Mesendoderm (in vitro differentiated cells): Measurements from ENCODE around the gene PPIA.
A peak's percentile ranks its signal among the peaks of the same experiment; 100 is the strongest.

Source experiments
- DNase-seq: peaks from one replicate; pipeline ENCODE4 v3.0.0; 2013
- H2AK5ac ChIP-seq: 2 replicates; pipeline ENCODE4 v1.6.1; 2013; ENCODE audit warnings: low read length, inconsistent platforms
- H2BK120ac ChIP-seq: 2 replicates; pipeline ENCODE4 v1.6.1; 2013; ENCODE audit warnings: low read depth, mild to moderate bottlenecking, low read length, moderate library complexity, mixed read lengths
- H2BK15ac ChIP-seq: replicated peaks from 2 replicates; pipeline ENCODE4 v1.6.1; 2013; ENCODE audit warnings: low read depth, mild to moderate bottlenecking, moderate library complexity
- H2BK5ac ChIP-seq: 2 replicates; pipeline ENCODE4 v1.6.1; 2013; ENCODE audit warnings: low read length, inconsistent platforms
- H3K18ac ChIP-seq: 2 replicates; pipeline ENCODE4 v1.6.1; 2013; ENCODE audit warnings: mild to moderate bottlenecking, low read length, mixed read lengths
- H3K23ac ChIP-seq: one replicate; pipeline ENCODE4 v1.6.1; 2013; ENCODE audit warnings: low read length
- H3K27ac ChIP-seq: 2 replicates; pipeline ENCODE4 v1.5.1; 2013; ENCODE audit warnings: low read depth, mild to moderate bottlenecking, inconsistent platforms, low read length, moderate library complexity
- H3K27me3 ChIP-seq: 2 replicates; pipeline ENCODE4 v1.6.1; 2013; ENCODE audit warnings: low read length, control low read depth, mild to moderate bottlenecking, inconsistent platforms; ENCODE audit not compliant: insufficient read depth, poor library complexity
- H3K36me3 ChIP-seq: 2 replicates; pipeline ENCODE4 v1.6.1; 2013; ENCODE audit warnings: low read length, inconsistent platforms; ENCODE audit not compliant: control insufficient read depth, insufficient read depth
- H3K4ac ChIP-seq: one replicate; pipeline ENCODE4 v1.6.1; 2013; ENCODE audit warnings: low read depth, mild to moderate bottlenecking, low read length, moderate library complexity
- H3K4me1 ChIP-seq: 2 replicates; pipeline ENCODE4 v1.6.1; 2013; ENCODE audit warnings: low read depth, low read length, inconsistent platforms; ENCODE audit not compliant: control insufficient read depth
- H3K4me2 ChIP-seq: 2 replicates; pipeline ENCODE4 v1.6.1; 2013; ENCODE audit warnings: low read length
- H3K4me3 ChIP-seq: 2 replicates; pipeline ENCODE4 v1.5.1; 2013; ENCODE audit warnings: mild to moderate bottlenecking, low read length
- H3K56ac ChIP-seq: one replicate; pipeline ENCODE4 v1.6.1; 2013; ENCODE audit warnings: low read length
- H3K79me1 ChIP-seq: 2 replicates; pipeline ENCODE4 v1.6.1; 2013; ENCODE audit warnings: low read length, inconsistent platforms
- H3K79me2 ChIP-seq: 2 replicates; pipeline ENCODE4 v1.6.1; 2013; ENCODE audit warnings: mild to moderate bottlenecking, low read length; ENCODE audit not compliant: control insufficient read depth, insufficient read depth
- H3K9ac ChIP-seq: 2 replicates; pipeline ENCODE4 v1.6.1; 2013; ENCODE audit warnings: low read length, inconsistent platforms
- H4K5ac ChIP-seq: one replicate; pipeline ENCODE4 v1.6.1; 2013; ENCODE audit warnings: low read length
- H4K8ac ChIP-seq: one replicate; pipeline ENCODE4 v1.6.1; 2013; ENCODE audit warnings: low read depth, mild to moderate bottlenecking, control low read depth, low read length, moderate library complexity
- WGBS: extraction: QIAGEN DNeasy Blood & Tissue Kit; methylation state at CpG from one replicate; pipeline ENCODE4 v1.1.7; 2013; ENCODE audit warnings: low lambda C conversion rate, missing lambda C conversion rate; ENCODE audit not compliant: insufficient coverage; ENCODE audit errors: extremely low coverage; 5-methylcytosine and 5-hydroxymethylcytosine counted together

The PPIA gene

GRCh38 chr7:44847920-44848634 lies 51.6 kb downstream of the PPIA start, which contains the start of gene H2AZ2:
Gene H2AZ2, minus strand, starts transcription at chr7:44848087. Its CDS starts 116 bp downstream, at chr7:44847971.
- peak; percentile 100 for DNase-seq
- no peak within 1 kb of the TSS for H3K23ac ChIP-seq
- peaks cover 33% of the 10 kb centered on the region for H3K79me2 ChIP-seq
- WGBS, result no CpG with 5 or more reads among the region's 70 CpGs
- no peaks in the 10 kb centered on the region for H3K36me3 ChIP-seq
- H3K4ac ChIP-seq, result peak within 1 kb of the TSS; percentile 94
- no peaks in the 10 kb centered on the region for H3K27me3 ChIP-seq
- H3K4me3 ChIP-seq, result peak within 1 kb of the TSS; percentile 95
- H2BK15ac ChIP-seq, result no peak within 1 kb of the TSS
- no peak within 1 kb of the TSS for H2BK120ac ChIP-seq
- peak within 1 kb of the TSS; percentile 98 for H3K27ac ChIP-seq
- no peak within 1 kb of the TSS for H2AK5ac ChIP-seq
- H2BK5ac ChIP-seq, result peak within 1 kb of the TSS; percentile 74
- H3K9ac ChIP-seq, result peak within 1 kb of the TSS; percentile 99
- H3K56ac ChIP-seq, result peak within 1 kb of the TSS; percentile 99
- H3K4me2 ChIP-seq, result peak within 1 kb of the TSS; percentile 79
- H4K5ac ChIP-seq, result peak within 1 kb of the TSS; percentile 79
- no peaks in the 10 kb centered on the region for H3K4me1 ChIP-seq
- H3K79me1 ChIP-seq, result peaks cover 3% of the 10 kb centered on the region
- H4K8ac ChIP-seq, result no peak within 1 kb of the TSS
- H3K18ac ChIP-seq, result peak within 1 kb of the TSS; percentile 95

GRCh38 chr7:44849259-44849884 lies 52.9 kb downstream of the PPIA start:
- no peak overlapping the region for H4K5ac ChIP-seq
- DNase-seq, result no peak
- H3K4me3 ChIP-seq, result no peak overlapping the region
- H4K8ac ChIP-seq, result no peak overlapping the region
- no peak overlapping the region for H2BK120ac ChIP-seq
- H3K18ac ChIP-seq, result no peak overlapping the region
- WGBS, result no CpG with 5 or more reads among the region's 10 CpGs
- peak overlapping the region; percentile 99 for H3K9ac ChIP-seq
- peaks cover 3% of the 10 kb centered on the region for H3K79me1 ChIP-seq
- H3K4ac ChIP-seq, result peak overlapping the region; percentile 78
- no peak overlapping the region for H2BK5ac ChIP-seq
- H2BK15ac ChIP-seq, result no peak overlapping the region
- no peak overlapping the region for H3K27ac ChIP-seq
- peak overlapping the region; percentile 22 for H3K4me2 ChIP-seq
- H3K79me2 ChIP-seq, result peaks cover 24% of the 10 kb centered on the region
- H3K36me3 ChIP-seq, result no peaks in the 10 kb centered on the region
- no peak overlapping the region for H3K23ac ChIP-seq
- H3K56ac ChIP-seq, result peak overlapping the region; percentile 99
- no peaks in the 10 kb centered on the region for H3K4me1 ChIP-seq
- no peaks in the 10 kb centered on the region for H3K27me3 ChIP-seq
- H2AK5ac ChIP-seq, result no peak overlapping the region

DNA sequence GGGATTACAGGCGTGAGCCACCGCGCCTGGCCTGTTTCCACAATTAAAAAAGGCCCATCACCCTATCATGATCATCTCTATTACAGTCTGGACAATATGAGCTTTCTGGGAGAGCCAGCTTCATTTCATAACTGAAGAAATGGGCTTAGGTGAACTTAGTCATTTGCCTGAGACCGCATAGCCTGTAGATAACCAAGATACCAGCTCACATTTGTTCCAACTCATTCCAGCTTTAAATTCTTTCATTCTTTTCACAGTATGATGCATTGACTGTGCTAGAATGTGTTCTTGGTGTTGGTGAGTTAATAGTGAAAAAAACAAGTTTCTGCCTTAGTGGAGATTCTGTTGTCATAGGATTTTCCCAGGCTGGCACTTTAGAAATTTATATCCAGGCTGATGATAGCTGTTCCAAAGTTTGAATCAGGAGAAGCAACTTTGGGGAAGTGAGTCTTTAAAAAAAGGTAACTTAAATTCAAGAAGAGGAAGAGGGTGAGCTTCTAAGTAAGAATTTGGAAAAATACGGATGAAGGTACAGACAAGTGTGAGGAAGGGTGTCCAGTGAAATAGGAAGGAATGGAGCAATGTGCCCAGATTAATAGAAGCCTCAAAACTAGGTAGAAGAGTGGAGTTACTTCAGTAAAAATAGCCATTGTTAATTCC lies 53.5 kb downstream of the PPIA start:
- no peak for DNase-seq
- Histone ChIP-seq H3K4me2 (no peak overlapping the region), H3K4ac (no peak overlapping the region), H3K27ac (no peak overlapping the region), H2BK120ac (no peak overlapping the region), H2AK5ac (no peak overlapping the region), H3K56ac (no peak overlapping the region), H2BK5ac (no peak overlapping the region), H3K79me2 (peaks cover 20% of the 10 kb centered on the region), H4K8ac (no peak overlapping the region), H3K23ac (no peak overlapping the region), H3K18ac (no peak overlapping the region), H3K9ac (no peak overlapping the region), H3K36me3 (no peaks in the 10 kb centered on the region), H3K27me3 (no peaks in the 10 kb centered on the region), H4K5ac (no peak overlapping the region), H3K4me1 (no peaks in the 10 kb centered on the region), H3K79me1 (peaks cover 3% of the 10 kb centered on the region), H2BK15ac (no peak overlapping the region), H3K4me3 (no peak overlapping the region)
- 100% methylated on average over 1 of the region's 5 CpGs for WGBS

- H3K36me3 ChIP-seq, result no peaks in the 10 kb centered on the region
- no peak overlapping the region for H4K5ac ChIP-seq
- no peaks in the 10 kb centered on the region for H3K79me2 ChIP-seq
- no peak overlapping the region for H3K18ac ChIP-seq
- H3K4ac ChIP-seq, result no peak overlapping the region
- H3K27me3 ChIP-seq, result no peaks in the 10 kb centered on the region
- no peaks in the 10 kb centered on the region for H3K4me1 ChIP-seq
- DNase-seq, result no peak
- H3K27ac ChIP-seq, result no peak overlapping the region
- H2BK120ac ChIP-seq, result no peak overlapping the region
- H3K4me3 ChIP-seq, result no peak overlapping the region
- WGBS, result no CpG with 5 or more reads among the region's 3 CpGs
- no peak overlapping the region for H3K4me2 ChIP-seq
- no peak overlapping the region for H3K56ac ChIP-seq
- H3K79me1 ChIP-seq, result no peaks in the 10 kb centered on the region
- no peak overlapping the region for H3K23ac ChIP-seq
- no peak overlapping the region for H3K9ac ChIP-seq
- H4K8ac ChIP-seq, result no peak overlapping the region
- no peak overlapping the region for H2BK15ac ChIP-seq
- no peak overlapping the region for H2BK5ac ChIP-seq
- no peak overlapping the region for H2AK5ac ChIP-seq
Observed at GRCh38 chr7:44852590-44852989, 56.1 kb downstream of the PPIA start.
